Activated CD8-positive, alpha-beta memory T cell treated with anti-CD3 and anti-CD28 coated beads for 4 hours (primary cell): ENCODE results near the gene UMODL1.

Experiments
- DNase-seq, 2 donors: peaks; one replicate each; pipeline ENCODE4 v3.0.0-alpha.2; 2020; ENCODE audit warnings: low read depth in 2 of 2

Gene UMODL1, protein sequence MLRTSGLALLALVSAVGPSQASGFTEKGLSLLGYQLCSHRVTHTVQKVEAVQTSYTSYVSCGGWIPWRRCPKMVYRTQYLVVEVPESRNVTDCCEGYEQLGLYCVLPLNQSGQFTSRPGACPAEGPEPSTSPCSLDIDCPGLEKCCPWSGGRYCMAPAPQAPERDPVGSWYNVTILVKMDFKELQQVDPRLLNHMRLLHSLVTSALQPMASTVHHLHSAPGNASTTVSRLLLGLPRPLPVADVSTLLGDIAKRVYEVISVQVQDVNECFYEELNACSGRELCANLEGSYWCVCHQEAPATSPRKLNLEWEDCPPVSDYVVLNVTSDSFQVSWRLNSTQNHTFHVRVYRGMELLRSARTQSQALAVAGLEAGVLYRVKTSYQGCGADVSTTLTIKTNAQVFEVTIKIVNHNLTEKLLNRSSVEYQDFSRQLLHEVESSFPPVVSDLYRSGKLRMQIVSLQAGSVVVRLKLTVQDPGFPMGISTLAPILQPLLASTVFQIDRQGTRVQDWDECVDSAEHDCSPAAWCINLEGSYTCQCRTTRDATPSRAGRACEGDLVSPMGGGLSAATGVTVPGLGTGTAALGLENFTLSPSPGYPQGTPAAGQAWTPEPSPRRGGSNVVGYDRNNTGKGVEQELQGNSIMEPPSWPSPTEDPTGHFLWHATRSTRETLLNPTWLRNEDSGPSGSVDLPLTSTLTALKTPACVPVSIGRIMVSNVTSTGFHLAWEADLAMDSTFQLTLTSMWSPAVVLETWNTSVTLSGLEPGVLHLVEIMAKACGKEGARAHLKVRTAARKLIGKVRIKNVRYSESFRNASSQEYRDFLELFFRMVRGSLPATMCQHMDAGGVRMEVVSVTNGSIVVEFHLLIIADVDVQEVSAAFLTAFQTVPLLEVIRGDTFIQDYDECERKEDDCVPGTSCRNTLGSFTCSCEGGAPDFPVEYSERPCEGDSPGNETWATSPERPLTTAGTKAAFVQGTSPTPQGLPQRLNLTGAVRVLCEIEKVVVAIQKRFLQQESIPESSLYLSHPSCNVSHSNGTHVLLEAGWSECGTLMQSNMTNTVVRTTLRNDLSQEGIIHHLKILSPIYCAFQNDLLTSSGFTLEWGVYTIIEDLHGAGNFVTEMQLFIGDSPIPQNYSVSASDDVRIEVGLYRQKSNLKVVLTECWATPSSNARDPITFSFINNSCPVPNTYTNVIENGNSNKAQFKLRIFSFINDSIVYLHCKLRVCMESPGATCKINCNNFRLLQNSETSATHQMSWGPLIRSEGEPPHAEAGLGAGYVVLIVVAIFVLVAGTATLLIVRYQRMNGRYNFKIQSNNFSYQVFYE

GRCh38 chr21:42071146-42071737, at the start of gene UMODL1:
TSS of gene UMODL1 (plus strand) at chr21:42071317. CDS start at chr21:42071317, 0 bp downstream.
- DNase-seq = no peak

DNA sequence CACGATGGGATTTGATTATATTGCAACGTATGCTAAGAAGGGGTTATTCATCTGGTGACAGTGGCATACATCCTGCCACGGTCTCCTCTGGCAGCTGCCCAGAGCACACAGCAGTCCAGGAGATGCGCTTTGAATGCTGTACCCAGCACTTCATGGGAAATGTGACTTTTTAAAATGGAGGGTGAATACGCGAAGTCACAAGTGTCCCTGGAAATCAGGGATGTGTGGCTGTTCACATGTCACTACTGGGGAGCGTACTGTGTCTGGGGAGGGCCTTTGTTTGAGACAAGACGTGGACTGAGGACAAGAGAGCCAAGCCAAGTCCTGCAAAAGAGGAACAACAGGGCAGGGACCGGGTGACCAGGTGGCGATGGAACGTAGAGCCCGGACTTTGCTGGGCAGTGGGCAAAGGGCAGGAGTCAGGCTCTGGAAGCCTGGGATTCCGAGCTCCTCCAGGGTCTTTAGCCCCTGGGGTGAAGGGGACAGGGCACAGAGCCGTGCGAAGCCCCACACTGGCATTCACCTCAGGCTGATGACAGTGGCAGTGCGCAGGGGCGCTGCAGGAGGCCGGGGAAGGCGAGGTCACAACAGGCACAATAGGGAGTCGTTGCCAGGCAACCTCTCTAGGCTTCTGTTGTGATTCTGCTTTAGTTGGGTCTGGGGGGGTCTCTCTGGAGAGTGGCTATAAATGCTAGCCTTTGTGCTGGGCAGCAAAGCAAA, 49.6 kb upstream of the UMODL1 start:
- DNase-seq = no peak

DNA sequence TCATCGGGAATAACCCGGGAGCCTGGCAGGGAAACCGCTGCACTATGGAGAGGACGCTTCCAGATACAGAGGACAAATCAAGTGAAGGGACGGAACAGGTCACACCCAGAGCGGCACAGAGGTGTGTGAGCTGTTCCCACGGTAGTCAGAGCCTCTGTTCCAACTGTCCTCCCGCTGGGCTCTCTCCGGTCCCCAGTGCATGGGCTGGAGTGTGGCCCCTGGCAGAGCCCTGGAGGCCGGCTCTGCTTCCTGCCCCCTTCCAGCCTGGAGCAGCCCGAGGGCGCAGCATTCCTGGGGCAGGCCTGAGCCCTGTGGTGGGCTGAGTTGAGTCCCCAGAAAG, 49.1 kb upstream of the UMODL1 start:
- no peak for DNase-seq

DNA sequence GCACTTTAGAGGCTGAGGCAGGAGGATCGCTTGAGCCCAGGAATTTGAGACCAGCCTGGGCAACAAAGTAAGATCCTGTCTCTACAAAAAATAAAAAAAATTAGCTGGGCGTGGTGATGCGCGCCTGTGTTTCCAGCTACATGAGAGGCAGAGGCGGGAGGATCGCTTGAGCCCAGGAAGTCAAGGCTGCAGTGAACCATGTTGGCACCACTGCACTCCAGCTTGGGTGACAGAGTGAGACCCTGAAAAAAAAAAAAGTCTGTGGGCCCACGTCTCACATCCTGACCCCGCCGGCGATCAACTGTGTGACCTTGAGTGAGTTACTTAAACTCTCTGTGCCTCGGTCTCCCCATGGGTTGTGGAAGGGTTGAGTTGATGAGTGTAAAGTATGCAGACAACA, 48.2 kb upstream of the UMODL1 start:
- DNase-seq = no peak

- DNase-seq = no peak
These were observed 45.6 kb upstream of the UMODL1 start for GRCh38 chr21:42025376-42026081.

DNA sequence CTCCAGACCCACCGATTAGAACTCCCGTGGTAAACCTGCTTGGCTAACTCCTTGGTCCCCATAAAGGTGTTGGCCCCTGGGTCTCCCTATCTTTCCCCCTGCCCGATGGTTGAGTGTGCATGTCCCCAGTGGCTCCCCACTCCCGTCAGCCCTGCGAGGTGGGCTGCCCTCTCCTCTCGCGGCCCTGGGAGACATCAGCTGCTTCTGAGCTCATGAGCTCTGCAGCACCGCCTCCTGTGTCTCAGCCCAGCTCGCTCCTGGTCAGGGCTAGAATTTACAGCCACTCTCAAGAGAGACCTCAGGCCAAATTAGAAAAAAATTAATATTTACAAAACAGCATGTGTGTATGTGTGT, 45.1 kb upstream of the UMODL1 start:
- DNase-seq = no peak

GRCh38 chr21:42027085-42027821, 43.9 kb upstream of the UMODL1 start:
- no peak for DNase-seq

GRCh38 chr21:42027822-42028765, 43.0 kb upstream of the UMODL1 start:
- no peak for DNase-seq

DNA sequence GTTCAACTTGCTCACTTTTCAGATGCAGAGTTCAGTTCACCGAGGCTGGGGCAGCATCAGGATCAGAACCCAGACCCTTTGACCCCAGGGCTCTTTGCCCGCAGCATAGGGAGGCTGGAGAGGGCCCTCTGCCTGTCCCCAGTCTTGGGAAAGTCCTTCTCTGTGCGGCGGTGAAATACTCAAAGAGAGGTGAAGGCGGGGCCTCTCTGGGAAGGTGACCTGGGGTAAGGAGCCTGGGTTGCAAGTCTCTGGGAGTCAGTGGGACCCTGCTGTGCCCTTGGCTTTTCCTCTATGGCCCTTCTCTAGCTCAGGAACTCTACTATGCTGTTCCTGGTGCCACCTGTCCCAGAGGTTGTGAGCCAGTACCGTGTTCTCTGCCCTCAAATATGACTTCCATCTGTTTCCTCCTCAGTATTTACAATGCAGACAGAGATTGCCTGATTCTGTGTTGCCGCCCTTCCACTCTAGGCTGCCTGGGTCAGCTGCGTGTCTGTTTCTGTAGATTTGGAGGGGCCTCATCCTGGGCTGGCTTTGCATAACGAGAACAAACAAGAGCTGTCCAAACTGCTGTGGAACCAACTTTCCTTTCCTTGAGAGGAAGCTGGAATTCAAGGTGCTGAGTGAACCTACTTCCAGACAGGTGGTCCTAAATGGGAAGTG, 42.2 kb upstream of the UMODL1 start:
- DNase-seq = no peak

DNA sequence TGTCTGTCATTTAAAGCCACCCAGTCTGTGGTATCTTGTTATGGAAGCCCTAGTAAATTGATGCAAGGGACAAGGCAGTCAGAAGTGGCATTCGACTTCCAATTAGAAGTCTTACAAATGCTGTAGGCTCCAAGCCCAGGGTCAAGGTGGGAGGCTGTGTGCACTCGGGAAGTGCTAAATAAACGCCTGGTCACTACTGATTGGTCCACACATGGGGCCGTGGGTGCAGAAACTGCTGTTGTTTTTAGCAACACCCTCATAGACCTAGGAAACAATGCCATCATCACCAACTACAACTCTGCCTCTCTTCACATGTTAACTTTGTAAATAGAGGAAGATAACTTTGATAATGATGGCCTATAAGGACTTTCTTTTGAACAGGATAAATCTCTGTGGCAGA, 40.8 kb upstream of the UMODL1 start:
- DNase-seq = no peak

DNA sequence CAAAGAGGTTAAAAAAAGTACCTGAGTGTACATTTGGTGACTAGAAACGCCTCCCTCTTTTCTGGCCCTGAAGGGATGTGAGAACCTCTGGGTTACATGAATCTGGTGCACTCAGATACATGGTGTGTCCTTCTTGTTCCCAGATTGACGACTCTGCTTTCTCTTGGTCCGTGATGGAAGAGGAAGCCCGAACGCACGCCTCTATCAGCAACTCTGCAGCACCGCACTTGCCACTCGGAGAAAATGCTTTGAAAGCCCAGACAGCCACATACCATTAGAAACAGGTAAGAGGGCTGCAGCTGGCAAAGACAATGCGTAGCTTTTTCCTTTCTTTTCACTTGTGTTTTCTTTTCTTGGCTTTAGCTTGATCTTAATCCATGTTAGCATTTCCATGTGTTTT, 39.9 kb upstream of the UMODL1 start:
- DNase-seq = no peak

- no peak for DNase-seq
These were observed 39.3 kb upstream of the UMODL1 start for GRCh38 chr21:42031816-42032215.

DNA sequence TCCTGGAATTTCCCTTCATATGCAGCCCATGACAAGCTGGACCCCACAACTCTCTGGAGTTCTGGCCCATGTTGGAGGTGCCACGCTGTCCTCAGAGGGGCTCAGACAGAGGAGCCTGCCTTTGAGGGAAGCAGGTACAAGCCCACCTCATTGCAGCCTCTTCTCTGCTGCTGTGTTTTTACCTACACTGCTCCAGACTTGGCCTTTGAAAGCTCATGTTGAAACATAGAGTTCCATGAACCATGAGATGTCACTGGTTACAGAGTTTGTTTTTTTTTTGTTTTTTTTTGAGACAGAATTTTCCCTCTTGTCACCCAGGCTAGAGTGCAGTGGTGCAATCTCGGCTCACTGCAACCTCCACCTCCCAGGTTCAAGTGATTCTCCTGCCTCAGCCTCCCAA, 38.9 kb upstream of the UMODL1 start:
- no peak for DNase-seq

DNA sequence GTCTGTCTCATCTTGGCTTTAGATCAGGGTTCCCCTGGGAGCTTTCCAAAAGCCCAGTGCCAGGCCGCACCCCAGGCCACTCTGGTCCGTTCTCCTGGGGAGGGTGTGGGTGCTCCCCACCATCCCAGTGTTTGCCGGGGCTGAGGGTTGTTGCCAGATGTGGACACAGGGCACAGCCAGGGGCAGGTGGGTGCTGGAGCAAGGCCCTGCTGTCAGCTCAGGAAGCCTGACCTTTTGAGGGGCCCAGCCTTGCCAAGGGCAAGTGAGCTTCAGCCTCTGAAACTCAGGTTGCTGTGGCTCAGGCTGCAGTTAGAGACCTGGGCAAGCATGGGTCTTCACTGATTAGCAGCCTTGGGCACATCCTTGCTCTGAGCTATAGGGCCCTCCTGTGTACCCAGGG, 38.1 kb upstream of the UMODL1 start:
- DNase-seq = no peak

DNA sequence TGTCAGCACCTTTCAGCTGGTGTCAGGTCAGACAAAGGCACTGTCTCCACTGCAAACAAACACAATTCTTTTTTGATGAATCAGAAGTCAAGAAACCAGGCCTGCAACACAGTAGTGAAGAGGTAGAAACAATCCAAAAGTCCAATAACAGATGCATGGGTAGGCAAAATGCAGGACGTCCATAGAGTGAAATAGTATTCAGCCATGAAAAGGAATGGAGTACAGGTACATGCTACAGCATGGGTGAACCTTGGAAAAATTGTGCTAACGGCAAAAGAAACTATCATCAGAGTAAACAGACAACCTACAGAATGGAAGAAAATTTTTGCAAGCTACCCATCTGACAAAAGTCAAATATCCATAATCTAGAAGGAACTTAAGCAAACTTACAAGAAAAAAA, 34.8 kb upstream of the UMODL1 start:
- DNase-seq = no peak

DNA sequence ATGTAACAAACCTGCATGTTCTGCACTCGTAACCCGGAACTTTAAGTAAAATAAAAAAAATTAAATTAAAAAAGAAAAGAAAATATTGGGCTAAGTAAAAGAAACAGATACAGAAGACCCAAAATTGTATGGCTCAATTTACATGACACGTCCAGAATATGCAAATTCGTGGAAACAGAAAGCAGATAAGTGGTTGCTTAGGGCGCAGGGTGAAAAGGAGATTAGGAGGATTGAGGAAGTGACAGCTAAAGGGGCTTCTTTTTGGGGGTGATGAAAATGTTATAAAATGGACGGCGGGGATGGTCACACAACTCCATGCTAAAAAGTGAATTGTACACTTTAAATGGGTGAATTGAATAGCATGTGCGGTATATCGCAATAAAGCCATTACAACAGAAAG, 33.6 kb upstream of the UMODL1 start:
- no peak for DNase-seq

GRCh38 chr21:42037943-42038342, 33.2 kb upstream of the UMODL1 start:
- DNase-seq = no peak

- no peak for DNase-seq
These were observed 32.7 kb upstream of the UMODL1 start for GRCh38 chr21:42038393-42038792.
